Measurements from ENCODE around the gene NUP205.

Gene NUP205, protein sequence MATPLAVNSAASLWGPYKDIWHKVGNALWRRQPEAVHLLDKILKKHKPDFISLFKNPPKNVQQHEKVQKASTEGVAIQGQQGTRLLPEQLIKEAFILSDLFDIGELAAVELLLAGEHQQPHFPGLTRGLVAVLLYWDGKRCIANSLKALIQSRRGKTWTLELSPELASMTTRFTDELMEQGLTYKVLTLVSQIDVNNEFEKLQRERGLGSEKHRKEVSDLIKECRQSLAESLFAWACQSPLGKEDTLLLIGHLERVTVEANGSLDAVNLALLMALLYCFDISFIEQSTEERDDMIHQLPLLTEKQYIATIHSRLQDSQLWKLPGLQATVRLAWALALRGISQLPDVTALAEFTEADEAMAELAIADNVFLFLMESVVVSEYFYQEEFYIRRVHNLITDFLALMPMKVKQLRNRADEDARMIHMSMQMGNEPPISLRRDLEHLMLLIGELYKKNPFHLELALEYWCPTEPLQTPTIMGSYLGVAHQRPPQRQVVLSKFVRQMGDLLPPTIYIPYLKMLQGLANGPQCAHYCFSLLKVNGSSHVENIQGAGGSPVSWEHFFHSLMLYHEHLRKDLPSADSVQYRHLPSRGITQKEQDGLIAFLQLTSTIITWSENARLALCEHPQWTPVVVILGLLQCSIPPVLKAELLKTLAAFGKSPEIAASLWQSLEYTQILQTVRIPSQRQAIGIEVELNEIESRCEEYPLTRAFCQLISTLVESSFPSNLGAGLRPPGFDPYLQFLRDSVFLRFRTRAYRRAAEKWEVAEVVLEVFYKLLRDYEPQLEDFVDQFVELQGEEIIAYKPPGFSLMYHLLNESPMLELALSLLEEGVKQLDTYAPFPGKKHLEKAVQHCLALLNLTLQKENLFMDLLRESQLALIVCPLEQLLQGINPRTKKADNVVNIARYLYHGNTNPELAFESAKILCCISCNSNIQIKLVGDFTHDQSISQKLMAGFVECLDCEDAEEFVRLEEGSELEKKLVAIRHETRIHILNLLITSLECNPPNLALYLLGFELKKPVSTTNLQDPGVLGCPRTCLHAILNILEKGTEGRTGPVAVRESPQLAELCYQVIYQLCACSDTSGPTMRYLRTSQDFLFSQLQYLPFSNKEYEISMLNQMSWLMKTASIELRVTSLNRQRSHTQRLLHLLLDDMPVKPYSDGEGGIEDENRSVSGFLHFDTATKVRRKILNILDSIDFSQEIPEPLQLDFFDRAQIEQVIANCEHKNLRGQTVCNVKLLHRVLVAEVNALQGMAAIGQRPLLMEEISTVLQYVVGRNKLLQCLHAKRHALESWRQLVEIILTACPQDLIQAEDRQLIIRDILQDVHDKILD (N-terminal part only)

GRCh38 chr7:135557455-135558336 is at the start of gene NUP205:
TSS of gene NUP205 (plus strand) at chr7:135557917. CDS start at chr7:135557945, 28 bp downstream.
- peak; percentile 89 for DNase-seq (ENCODE audit: low spot score)

- DNase-seq (ENCODE audit: low spot score), result peak; percentile 26
Observed at GRCh38 chr7:135508883-135509588, 48.7 kb upstream of the NUP205 start.

- peak; percentile 71 for DNase-seq (ENCODE audit: low spot score)
Observed at GRCh38 chr7:135509589-135509838, 48.2 kb upstream of the NUP205 start.

DNA sequence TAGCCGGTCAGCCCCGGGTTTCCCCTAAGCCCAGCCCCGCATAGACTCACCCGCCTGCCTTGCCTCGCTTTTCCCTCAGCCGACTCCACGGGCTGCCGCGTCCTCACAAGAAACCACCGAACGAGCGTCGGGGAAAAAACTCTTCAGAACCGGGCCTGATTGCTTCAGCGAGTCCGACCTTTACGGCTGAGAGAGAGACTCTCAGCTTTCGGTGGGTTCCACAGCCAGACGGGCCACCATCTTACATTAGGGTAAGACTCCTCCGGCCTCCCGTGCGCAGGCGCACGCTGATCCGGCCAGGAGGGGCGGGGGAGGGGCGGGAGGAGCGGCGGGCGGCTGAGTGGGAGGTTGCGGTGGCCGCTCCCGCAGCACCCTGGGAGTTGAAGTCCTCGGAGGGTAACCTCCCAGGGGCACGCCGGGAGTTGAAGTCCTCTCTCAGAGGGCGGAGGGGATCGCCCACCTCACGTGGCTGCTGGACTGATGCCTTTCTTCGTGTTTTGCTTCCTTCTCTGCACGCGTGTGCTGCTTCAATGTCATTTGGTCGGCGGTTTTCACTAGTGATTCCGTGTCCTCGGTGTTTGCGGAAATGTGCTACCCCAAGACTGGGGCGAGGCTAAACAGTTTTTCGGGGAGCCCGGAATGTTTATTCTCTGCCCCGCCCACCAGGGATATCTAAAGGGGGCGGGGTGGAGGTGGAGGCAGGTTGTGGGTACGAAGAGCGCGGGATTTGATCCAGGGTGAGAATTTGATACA is 47.7 kb upstream of the NUP205 start, which contains the start of gene CNOT4:
Gene CNOT4, minus strand, starts transcription at position 264 of the 753 bp plus-strand sequence. CDS start 71,771 bp downstream, outside the sequence.
- DNase-seq (ENCODE audit: low spot score), result peak; percentile 99

DNA sequence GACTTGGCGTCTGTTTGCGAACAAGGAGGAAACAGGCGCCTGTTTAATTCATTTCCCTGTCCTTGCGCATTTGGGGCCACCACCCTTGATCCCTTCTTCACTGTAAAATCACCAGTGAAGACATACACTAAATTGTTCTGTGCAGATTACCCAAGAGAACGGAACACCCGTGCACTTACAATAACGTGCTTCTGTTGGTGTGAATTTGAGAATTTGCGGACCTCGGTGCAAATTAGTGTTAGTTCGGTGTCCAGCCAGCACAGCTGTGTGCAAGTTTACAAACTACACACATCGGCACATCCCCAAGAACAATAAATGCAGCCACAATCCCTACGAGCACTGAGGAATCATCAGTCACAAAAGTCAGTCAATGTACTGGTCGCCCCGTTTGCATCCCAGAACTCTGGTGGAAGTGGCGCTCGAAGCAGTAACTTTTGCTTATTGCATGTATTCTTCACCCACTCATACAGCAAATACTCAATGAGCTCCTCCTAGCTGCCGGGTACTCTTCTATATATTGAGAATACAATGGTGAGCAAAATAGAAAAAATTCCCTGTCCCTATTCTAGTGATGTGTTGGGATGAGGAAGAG is 47.0 kb upstream of the NUP205 start:
- DNase-seq (ENCODE audit: low spot score), result peak; percentile 29

DNA sequence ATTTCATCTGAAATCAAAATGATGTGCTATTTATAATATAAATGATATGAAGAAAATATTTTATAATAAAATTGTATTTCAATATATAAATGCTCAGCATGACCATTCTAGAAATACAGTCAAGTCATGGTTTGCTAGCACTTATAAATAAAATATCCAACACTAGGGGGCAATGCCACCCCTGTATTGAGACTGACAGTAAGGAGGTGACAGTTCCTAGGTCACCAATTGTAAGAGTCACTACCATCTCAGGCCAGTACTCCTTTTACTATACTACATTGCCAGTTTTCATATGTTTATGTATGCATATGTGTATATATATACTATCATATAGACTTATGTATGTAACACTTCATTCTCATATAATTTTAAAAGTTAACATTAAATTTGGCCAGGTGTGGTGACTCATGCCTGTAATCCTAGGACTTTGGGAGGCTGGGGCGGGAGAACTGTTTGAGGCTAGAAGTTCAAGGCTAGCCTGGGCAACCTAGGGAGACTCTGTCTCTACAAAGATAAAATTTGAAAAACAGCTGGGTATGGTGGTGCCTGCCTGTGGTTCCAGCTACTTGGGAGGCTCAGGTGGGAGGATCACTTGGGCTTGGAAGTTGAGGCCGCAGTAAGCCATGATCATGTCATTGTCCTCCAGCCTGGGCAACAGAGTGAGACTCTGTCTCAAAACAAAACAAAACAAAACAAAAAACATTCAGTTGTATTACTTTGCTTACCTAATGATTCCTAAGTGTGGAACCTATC is 45.4 kb upstream of the NUP205 start:
- DNase-seq (ENCODE audit: low spot score), result peak; percentile 55

DNA sequence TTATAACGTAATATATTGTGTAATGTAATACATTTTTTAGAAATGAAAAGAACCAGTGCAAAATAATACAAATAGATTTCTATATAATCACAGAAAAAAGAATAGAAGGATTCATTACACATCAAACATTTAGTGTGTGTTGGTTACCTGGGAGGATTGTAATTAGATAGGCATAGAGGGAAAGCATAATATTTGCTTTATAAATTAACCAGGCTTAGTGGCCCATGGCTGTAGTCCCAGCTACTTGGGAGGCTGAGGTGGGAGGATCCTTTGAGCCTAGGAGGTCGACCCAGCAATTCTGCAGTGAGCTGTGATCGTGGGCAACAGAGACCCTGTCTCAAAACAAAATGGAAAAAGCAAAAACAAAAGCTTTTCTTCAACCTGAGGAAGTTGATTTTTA is 42.9 kb upstream of the NUP205 start:
- DNase-seq (ENCODE audit: low spot score), result no peak

- no peak for DNase-seq (ENCODE audit: low spot score)
Observed at GRCh38 chr7:135517060-135517459, 40.7 kb upstream of the NUP205 start.

GRCh38 chr7:135518748-135519147 is 39.0 kb upstream of the NUP205 start:
- no peak for DNase-seq (ENCODE audit: low spot score)

GRCh38 chr7:135519233-135519688 is 38.5 kb upstream of the NUP205 start:
- DNase-seq (ENCODE audit: low spot score), result no peak

DNA sequence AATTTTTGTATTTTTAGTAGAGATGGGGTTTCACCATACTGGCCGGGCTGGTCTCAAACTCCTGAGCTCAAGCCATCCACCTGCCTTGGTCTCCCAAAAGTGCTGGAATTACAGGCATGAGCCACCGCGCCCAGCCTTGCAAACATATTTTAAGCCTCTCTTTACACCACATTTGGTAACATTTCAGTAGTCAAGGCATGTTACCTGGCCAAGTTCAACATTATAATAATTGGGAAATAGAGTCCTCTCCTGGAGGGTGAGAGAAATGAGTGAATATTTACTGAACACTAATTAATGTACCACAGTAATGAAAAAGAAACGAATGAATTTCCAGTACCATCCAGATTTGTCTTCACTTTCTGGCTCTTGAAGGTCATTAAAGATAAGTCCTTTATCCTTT is 37.8 kb upstream of the NUP205 start:
- DNase-seq (ENCODE audit: low spot score), result no peak

DNA sequence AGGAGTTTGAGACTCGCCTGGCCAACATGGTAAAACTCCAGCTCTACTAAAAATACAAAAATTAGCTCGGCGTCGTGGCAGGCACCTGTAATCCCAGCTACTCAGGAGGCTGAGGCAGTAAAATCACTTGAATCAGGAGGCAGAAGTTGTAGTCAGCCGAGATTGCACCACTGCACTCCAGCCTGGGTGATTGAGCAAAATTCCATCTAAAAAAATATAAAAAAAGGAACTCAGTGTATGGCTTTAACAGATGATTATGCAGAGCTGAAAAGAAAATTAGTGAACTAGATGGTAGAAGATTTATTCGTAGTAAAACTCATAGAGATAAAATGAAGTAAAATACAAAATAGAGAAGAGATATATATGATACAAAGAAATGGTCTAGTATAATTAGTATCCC is 35.2 kb upstream of the NUP205 start:
- no peak for DNase-seq (ENCODE audit: low spot score)

DNA sequence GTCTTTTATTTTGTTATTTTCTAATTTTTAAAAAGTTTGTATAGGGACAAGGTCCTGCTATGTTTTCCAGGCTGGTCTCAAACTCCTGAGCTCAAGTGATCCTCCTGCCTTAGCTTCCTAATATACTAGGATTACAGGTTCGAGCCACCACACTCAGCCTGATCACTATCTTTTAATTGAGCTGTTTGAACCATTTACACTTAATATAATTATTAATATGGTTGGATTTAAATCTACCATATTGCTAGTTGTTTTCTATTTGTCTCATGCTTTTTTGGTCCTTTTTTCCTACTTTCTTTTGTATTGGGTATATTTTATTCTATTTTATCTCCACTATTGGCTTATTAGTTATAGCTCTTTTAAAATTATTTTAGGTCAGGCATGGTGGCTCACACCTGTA is 34.6 kb upstream of the NUP205 start:
- no peak for DNase-seq (ENCODE audit: low spot score)

- DNase-seq (ENCODE audit: low spot score), result no peak
Observed at GRCh38 chr7:135525426-135525825, 32.3 kb upstream of the NUP205 start.

DNA sequence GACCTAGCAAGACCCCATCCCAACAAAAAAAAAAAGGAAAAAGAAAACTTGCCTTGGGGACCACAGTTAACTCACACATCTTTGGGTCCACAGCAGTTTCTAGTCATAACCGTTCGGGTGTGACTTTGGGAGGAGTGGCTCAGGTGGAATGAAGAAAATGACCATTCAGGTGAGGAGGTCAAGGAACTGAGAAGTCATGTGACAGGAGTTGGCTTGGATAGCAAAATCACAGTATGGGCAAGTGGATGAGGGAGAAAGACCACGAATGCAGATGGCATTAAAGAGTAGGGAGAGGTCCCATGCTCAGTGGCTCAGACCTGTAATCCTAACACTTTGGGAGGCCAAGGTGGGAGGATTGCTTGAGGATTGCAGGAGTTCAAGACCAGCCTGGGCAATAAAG is 30.7 kb upstream of the NUP205 start:
- DNase-seq (ENCODE audit: low spot score), result no peak

GRCh38 chr7:135536150-135536549 is 21.6 kb upstream of the NUP205 start:
- DNase-seq (ENCODE audit: low spot score), result peak; percentile 21

DNA sequence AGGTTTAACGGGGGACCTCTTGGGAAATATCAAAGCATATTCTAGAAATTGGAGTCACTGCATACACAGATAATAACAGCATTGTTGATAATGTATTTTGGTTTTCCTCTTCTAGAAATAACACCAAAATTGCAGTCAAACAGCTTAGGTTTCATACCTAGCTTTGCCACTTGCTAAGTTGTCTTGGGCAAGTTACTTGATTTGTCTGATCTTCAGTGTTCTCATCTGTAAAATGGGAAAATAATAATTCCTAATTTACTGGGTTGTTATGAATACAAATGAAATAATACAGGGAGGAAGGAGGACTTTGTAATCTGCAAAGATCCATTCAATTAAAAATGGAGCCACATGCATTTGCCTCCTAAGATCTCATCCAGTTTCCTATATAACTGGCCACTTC is 20.3 kb upstream of the NUP205 start:
- DNase-seq (ENCODE audit: low spot score), result no peak

- DNase-seq (ENCODE audit: low spot score), result no peak
Observed at GRCh38 chr7:135537905-135538304, 19.8 kb upstream of the NUP205 start.

- no peak for DNase-seq (ENCODE audit: low spot score)
Observed at GRCh38 chr7:135538376-135538775, 19.3 kb upstream of the NUP205 start.

Data from GM03348 (cell line).